NCI-H2227 (cell line): Measurements from ENCODE around the gene PRDM12.

Experiments
- DNase-seq: peaks from one replicate; lab custom pipeline; 2025; ENCODE audit not compliant: unreplicated experiment; lab: John Stamatoyannopoulos, UW

Gene PRDM12

GRCh38 chr9:130664251-130665028 is at the start of gene PRDM12:
TSS of gene PRDM12 (plus strand) at chr9:130664594. CDS start at chr9:130664654, 60 bp downstream.
- DNase-seq: no peak

- no peak for DNase-seq
These were observed 47.9 kb upstream of the PRDM12 start for GRCh38 chr9:130616451-130616850.

GRCh38 chr9:130623466-130623865 is 40.9 kb upstream of the PRDM12 start:
- DNase-seq: no peak

- no peak for DNase-seq
These were observed 40.2 kb upstream of the PRDM12 start for GRCh38 chr9:130624154-130624553.

- DNase-seq: no peak
These were observed 38.0 kb upstream of the PRDM12 start for GRCh38 chr9:130626249-130626996.

GRCh38 chr9:130627051-130627450 is 37.3 kb upstream of the PRDM12 start:
- DNase-seq: no peak

GRCh38 chr9:130627896-130628792 is 36.2 kb upstream of the PRDM12 start:
- DNase-seq: no peak

- no peak for DNase-seq
These were observed 34.8 kb upstream of the PRDM12 start for GRCh38 chr9:130629443-130630070.

GRCh38 chr9:130630071-130630450 is 34.3 kb upstream of the PRDM12 start:
- DNase-seq: no peak

- DNase-seq: no peak
These were observed 33.7 kb upstream of the PRDM12 start for GRCh38 chr9:130630506-130631330.

GRCh38 chr9:130631331-130632080 is 32.9 kb upstream of the PRDM12 start:
- DNase-seq: no peak

GRCh38 chr9:130632081-130632710 is 32.2 kb upstream of the PRDM12 start:
- DNase-seq: no peak

- DNase-seq: no peak
These were observed 31.6 kb upstream of the PRDM12 start for GRCh38 chr9:130632841-130633240.

GRCh38 chr9:130633336-130634190 is 30.8 kb upstream of the PRDM12 start:
- no peak for DNase-seq

- DNase-seq: peak; percentile 47
These were observed 30.1 kb upstream of the PRDM12 start for GRCh38 chr9:130634191-130634768.

- DNase-seq: peak; percentile 14
These were observed 29.6 kb upstream of the PRDM12 start for GRCh38 chr9:130634801-130635200.

GRCh38 chr9:130635306-130635705 is 29.1 kb upstream of the PRDM12 start:
- no peak for DNase-seq
